Stimulated activated CD8-positive, alpha-beta memory T cell treated with anti-CD3 and anti-CD28 coated beads, Interleukin-15, amount 100 ng/mL, for 1 hour (primary cell): ENCODE data around the gene FUT8.
"Not testable (repeated sequence)": the region's sequence is repeated elsewhere in the genome, so short reads cannot be mapped to it uniquely, and the experiment has no call there.

Experiments used
- DNase-seq: peaks from one replicate; pipeline ENCODE4 v3.0.0-alpha.2; 2020; ENCODE audit warnings: low read depth

Gene FUT8

GRCh38 chr14:65419593-65420252 is 7.2 kb downstream of the FUT8 start:
- DNase-seq: no peak

GRCh38 chr14:65421201-65421981 is 8.9 kb downstream of the FUT8 start:
- no peak for DNase-seq

- no peak for DNase-seq
Measured at GRCh38 chr14:65422088-65422834, 9.7 kb downstream of the FUT8 start.

- DNase-seq: no peak
Measured at GRCh38 chr14:65423982-65424381, 11.5 kb downstream of the FUT8 start.

GRCh38 chr14:65424531-65424930 is 12.0 kb downstream of the FUT8 start:
- DNase-seq: no peak

- DNase-seq: no peak
Measured at GRCh38 chr14:65425885-65426284, 13.4 kb downstream of the FUT8 start.

- DNase-seq: not testable (repeated sequence)
Measured at GRCh38 chr14:65426902-65427301, 14.4 kb downstream of the FUT8 start.

- DNase-seq: no peak
Measured at GRCh38 chr14:65428691-65429090, 16.2 kb downstream of the FUT8 start.

- no peak for DNase-seq
Measured at GRCh38 chr14:65429757-65430156, 17.2 kb downstream of the FUT8 start.

GRCh38 chr14:65431245-65431644 is 18.7 kb downstream of the FUT8 start:
- DNase-seq: no peak

- DNase-seq: no peak
Measured at GRCh38 chr14:65431951-65432350, 19.4 kb downstream of the FUT8 start.

GRCh38 chr14:65432361-65432948 is 19.9 kb downstream of the FUT8 start:
- no peak for DNase-seq

GRCh38 chr14:65433157-65433556 is 20.6 kb downstream of the FUT8 start:
- no peak for DNase-seq

GRCh38 chr14:65433646-65434045 is 21.1 kb downstream of the FUT8 start:
- no peak for DNase-seq

- no peak for DNase-seq
Measured at GRCh38 chr14:65434216-65434850, 21.8 kb downstream of the FUT8 start.

- no peak for DNase-seq
Measured at GRCh38 chr14:65438266-65438933, 25.9 kb downstream of the FUT8 start.

- DNase-seq: no peak
Measured at GRCh38 chr14:65439117-65439516, 26.6 kb downstream of the FUT8 start.

GRCh38 chr14:65440230-65440629 is 27.7 kb downstream of the FUT8 start:
- no peak for DNase-seq

- DNase-seq: no peak
Measured at GRCh38 chr14:65444230-65444629, 31.7 kb downstream of the FUT8 start.

- no peak for DNase-seq
Measured at GRCh38 chr14:65446159-65446558, 33.6 kb downstream of the FUT8 start.

GRCh38 chr14:65449647-65450046 is 37.1 kb downstream of the FUT8 start:
- no peak for DNase-seq
